ENCODE results near the gene MYH6. TPM values are rescaled to one million over a fixed set of nuclear protein-coding genes. Genes with fewer than 3 reads are reported as not detected.
"Not testable (repeated sequence)": the region's sequence is repeated elsewhere in the genome, so short reads cannot be mapped to it uniquely, and the experiment has no call there.

Gene MYH6
- total RNA-seq, 1 experiment from 2014 or later = 0.09 TPM

DNA sequence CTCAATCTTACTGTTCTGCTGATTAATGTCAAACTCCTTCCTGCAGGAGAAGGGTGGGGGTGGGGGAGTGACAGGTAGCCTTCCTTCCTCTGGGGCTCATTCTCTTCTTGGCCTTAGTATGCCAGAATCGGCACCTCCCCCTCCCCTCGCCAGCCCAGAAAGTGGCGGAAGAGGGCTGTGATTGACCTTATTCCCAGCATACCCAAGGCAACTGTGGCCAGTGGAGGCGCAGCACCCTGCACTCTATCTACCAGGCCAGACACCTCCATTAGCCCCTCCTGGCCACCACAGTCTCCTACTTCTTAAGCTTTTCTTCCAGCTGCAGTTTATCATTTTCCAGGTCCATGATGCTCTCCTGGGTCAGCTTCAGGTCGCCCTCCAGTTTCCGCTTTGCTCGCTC lies 15.5 kb downstream of the MYH6 start (continued):
- TF ChIP-seq, protein P1, sequence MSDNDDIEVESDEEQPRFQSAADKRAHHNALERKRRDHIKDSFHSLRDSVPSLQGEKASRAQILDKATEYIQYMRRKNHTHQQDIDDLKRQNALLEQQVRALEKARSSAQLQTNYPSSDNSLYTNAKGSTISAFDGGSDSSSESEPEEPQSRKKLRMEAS (CRISPR knock-in tag; IDR thresholded peaks at IDR 0.05) = no peak

DNA sequence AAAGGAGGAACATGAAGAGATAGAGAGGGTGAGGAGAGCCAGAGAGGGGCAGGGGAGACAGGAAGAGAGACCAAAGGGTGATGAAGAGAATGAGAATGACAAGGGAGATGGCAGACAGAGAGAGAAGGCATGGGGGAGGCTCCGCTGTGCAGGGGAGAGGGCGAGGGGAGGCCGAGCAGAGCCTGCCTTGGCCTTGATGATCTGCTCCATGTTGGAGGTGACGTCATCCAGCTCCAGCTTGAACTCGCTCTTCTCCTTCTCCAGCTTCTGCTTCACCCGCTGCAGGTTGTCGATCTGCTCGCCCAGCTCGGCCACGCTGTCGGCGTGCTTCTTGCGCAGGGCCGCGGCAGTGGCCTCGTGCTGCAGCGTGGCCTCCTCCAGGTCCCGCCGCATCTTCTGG lies 18.2 kb downstream of the MYH6 start:
- not testable (repeated sequence) for H3K9me3 Mint-ChIP-seq; DNase-seq (ENCODE audit: low spot score); ATAC-seq; H3K4me3 Mint-ChIP-seq; H3K27ac Mint-ChIP-seq; H3K36me3 Mint-ChIP-seq
- peaks cover 29% of the 10 kb centered on the region for H3K27me3 Mint-ChIP-seq (ENCODE audit: low read depth)
- peaks cover 17% of the 10 kb centered on the region for H3K4me1 Mint-ChIP-seq
- POLR2A ChIA-PET = interaction anchor here (1.6 kb wide), 1 partner anchor 13 kb away, joined by 4 read pairs; the partner anchor contains the start of gene CMTM5
- CTCF ChIA-PET = interaction anchor here (1.2 to 3.7 kb wide), 5 partner anchors 11 to 63 kb away, joined by 3 to 27 read pairs (median 6); partner anchors contain the start of gene CMTM5

DNA sequence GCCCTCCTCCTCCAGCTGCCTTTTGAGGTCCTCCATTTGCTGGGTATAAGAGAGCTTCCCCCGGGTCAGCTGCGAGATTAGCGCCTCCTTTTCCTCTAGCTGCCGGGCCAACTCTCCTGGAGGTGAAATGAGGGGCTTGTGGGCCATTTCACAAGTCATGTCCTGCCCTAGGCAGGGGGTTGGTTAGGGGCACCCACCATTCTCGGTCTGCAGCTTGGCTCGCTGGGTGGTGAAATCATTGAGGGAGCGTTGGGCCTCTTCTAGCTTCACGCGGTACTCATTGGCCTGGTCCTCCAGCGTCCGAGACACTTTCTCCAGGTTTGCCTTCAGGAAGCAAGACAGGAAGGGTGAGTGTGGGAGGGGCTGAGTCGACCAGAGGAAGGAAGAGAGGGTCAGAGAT lies 18.7 kb downstream of the MYH6 start:
- no peak for ATAC-seq
- no peak overlapping the region for H3K27ac Mint-ChIP-seq
- H3K4me3 Mint-ChIP-seq = no peak overlapping the region
- H3K36me3 Mint-ChIP-seq = no peaks in the 10 kb centered on the region
- peaks cover 5% of the 10 kb centered on the region for H3K9me3 Mint-ChIP-seq
- ChIA-PET POLR2A (interaction anchor here (1.6 kb wide), 1 partner anchor 13 kb away, joined by 4 read pairs; the partner anchor contains the start of gene CMTM5), CTCF (interaction anchor here (1.0 to 3.7 kb wide), 7 partner anchors 10 to 269 kb away, joined by 3 to 27 read pairs (median 6); partner anchors contain the start of gene CMTM5)
- DNase-seq (ENCODE audit: low spot score) = no peak
- peaks cover 17% of the 10 kb centered on the region for H3K4me1 Mint-ChIP-seq
- peaks cover 29% of the 10 kb centered on the region for H3K27me3 Mint-ChIP-seq (ENCODE audit: low read depth)
- TF ChIP-seq GABPB1 (CRISPR knock-in tag; IDR thresholded peaks at IDR 0.05) (no peak), SP1 (CRISPR knock-in tag; conservative IDR thresholded peaks at IDR 0.05) (no peak), ETV6 (CRISPR knock-in tag; IDR thresholded peaks at IDR 0.05) (no peak), TEAD1 (CRISPR knock-in tag; IDR thresholded peaks at IDR 0.05) (no peak), TP53 (CRISPR knock-in tag; IDR thresholded peaks at IDR 0.05) (no peak), ZNF263 (CRISPR knock-in tag; IDR thresholded peaks at IDR 0.05; ENCODE audit: low read depth) (no peak), RORB (CRISPR knock-in tag; IDR thresholded peaks at IDR 0.05) (no peak), ZNF671 (CRISPR knock-in tag; IDR thresholded peaks at IDR 0.05) (no peak)
- TF ChIP-seq, protein P2, sequence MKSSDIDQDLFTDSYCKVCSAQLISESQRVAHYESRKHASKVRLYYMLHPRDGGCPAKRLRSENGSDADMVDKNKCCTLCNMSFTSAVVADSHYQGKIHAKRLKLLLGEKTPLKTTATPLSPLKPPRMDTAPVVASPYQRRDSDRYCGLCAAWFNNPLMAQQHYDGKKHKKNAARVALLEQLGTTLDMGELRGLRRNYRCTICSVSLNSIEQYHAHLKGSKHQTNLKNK (CRISPR knock-in tag; IDR thresholded peaks at IDR 0.05) = no peak
- TF ChIP-seq, protein P3, sequence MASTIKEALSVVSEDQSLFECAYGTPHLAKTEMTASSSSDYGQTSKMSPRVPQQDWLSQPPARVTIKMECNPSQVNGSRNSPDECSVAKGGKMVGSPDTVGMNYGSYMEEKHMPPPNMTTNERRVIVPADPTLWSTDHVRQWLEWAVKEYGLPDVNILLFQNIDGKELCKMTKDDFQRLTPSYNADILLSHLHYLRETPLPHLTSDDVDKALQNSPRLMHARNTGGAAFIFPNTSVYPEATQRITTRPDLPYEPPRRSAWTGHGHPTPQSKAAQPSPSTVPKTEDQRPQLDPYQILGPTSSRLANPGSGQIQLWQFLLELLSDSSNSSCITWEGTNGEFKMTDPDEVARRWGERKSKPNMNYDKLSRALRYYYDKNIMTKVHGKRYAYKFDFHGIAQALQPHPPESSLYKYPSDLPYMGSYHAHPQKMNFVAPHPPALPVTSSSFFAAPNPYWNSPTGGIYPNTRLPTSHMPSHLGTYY (CRISPR knock-in tag; IDR thresholded peaks at IDR 0.05) = no peak
- TF ChIP-seq, protein P4, sequence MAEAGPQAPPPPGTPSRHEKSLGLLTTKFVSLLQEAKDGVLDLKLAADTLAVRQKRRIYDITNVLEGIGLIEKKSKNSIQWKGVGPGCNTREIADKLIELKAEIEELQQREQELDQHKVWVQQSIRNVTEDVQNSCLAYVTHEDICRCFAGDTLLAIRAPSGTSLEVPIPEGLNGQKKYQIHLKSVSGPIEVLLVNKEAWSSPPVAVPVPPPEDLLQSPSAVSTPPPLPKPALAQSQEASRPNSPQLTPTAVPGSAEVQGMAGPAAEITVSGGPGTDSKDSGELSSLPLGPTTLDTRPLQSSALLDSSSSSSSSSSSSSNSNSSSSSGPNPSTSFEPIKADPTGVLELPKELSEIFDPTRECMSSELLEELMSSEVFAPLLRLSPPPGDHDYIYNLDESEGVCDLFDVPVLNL (CRISPR knock-in tag; IDR thresholded peaks at IDR 0.05; ENCODE audit: borderline replicate concordance, low read depth) = no peak
- TF ChIP-seq, protein P5, sequence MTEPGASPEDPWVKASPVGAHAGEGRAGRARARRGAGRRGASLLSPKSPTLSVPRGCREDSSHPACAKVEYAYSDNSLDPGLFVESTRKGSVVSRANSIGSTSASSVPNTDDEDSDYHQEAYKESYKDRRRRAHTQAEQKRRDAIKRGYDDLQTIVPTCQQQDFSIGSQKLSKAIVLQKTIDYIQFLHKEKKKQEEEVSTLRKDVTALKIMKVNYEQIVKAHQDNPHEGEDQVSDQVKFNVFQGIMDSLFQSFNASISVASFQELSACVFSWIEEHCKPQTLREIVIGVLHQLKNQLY (CRISPR knock-in tag; IDR thresholded peaks at IDR 0.05) = no peak

DNA sequence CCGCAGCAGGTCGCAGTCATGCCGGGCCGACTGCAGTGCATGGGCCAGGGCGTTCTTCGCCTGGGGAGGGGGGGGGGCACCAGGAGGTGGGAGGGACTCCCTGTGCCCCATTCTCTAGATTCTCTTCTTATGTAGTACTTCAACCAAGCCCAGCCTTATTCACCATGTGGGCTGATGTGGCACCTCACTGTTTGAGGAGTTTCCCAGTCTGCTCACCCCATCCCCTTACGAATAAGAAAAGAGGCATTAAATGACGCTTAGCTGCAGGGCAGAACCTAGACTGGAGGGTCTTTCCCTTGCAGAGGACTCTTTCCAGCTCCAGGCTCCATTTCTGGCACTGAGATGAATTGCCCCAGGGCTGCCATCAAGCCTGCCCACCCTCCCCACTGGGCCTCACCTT lies 19.1 kb downstream of the MYH6 start:
- DNase-seq (ENCODE audit: low spot score) (no peak), ATAC-seq (peak; percentile 56)
- H3K27ac Mint-ChIP-seq = no peak overlapping the region
- peaks cover 5% of the 10 kb centered on the region for H3K9me3 Mint-ChIP-seq
- H3K4me3 Mint-ChIP-seq = no peak overlapping the region
- CTCF ChIA-PET = interaction anchor here (0.7 to 3.7 kb wide), 8 partner anchors 10 to 906 kb away, joined by 3 to 27 read pairs (median 6); partner anchors contain the start of gene CMTM5
- POLR2A ChIA-PET = interaction anchor here (1.6 kb wide), 1 partner anchor 12 kb away, joined by 4 read pairs; the partner anchor contains the start of gene CMTM5
- H3K4me1 Mint-ChIP-seq = peaks cover 17% of the 10 kb centered on the region
- H3K36me3 Mint-ChIP-seq = no peaks in the 10 kb centered on the region
- peaks cover 27% of the 10 kb centered on the region for H3K27me3 Mint-ChIP-seq (ENCODE audit: low read depth)
- TF ChIP-seq, protein P6, sequence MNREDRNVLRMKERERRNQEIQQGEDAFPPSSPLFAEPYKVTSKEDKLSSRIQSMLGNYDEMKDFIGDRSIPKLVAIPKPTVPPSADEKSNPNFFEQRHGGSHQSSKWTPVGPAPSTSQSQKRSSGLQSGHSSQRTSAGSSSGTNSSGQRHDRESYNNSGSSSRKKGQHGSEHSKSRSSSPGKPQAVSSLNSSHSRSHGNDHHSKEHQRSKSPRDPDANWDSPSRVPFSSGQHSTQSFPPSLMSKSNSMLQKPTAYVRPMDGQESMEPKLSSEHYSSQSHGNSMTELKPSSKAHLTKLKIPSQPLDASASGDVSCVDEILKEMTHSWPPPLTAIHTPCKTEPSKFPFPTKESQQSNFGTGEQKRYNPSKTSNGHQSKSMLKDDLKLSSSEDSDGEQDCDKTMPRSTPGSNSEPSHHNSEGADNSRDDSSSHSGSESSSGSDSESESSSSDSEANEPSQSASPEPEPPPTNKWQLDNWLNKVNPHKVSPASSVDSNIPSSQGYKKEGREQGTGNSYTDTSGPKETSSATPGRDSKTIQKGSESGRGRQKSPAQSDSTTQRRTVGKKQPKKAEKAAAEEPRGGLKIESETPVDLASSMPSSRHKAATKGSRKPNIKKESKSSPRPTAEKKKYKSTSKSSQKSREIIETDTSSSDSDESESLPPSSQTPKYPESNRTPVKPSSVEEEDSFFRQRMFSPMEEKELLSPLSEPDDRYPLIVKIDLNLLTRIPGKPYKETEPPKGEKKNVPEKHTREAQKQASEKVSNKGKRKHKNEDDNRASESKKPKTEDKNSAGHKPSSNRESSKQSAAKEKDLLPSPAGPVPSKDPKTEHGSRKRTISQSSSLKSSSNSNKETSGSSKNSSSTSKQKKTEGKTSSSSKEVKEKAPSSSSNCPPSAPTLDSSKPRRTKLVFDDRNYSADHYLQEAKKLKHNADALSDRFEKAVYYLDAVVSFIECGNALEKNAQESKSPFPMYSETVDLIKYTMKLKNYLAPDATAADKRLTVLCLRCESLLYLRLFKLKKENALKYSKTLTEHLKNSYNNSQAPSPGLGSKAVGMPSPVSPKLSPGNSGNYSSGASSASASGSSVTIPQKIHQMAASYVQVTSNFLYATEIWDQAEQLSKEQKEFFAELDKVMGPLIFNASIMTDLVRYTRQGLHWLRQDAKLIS (CRISPR knock-in tag; IDR thresholded peaks at IDR 0.05; ENCODE audit: borderline replicate concordance) = no peak
- TF ChIP-seq GABPB1 (CRISPR knock-in tag; IDR thresholded peaks at IDR 0.05) = no peak
- no peak for TF ChIP-seq EMX1 (CRISPR knock-in tag; IDR thresholded peaks at IDR 0.05)
- TF ChIP-seq, protein P7, sequence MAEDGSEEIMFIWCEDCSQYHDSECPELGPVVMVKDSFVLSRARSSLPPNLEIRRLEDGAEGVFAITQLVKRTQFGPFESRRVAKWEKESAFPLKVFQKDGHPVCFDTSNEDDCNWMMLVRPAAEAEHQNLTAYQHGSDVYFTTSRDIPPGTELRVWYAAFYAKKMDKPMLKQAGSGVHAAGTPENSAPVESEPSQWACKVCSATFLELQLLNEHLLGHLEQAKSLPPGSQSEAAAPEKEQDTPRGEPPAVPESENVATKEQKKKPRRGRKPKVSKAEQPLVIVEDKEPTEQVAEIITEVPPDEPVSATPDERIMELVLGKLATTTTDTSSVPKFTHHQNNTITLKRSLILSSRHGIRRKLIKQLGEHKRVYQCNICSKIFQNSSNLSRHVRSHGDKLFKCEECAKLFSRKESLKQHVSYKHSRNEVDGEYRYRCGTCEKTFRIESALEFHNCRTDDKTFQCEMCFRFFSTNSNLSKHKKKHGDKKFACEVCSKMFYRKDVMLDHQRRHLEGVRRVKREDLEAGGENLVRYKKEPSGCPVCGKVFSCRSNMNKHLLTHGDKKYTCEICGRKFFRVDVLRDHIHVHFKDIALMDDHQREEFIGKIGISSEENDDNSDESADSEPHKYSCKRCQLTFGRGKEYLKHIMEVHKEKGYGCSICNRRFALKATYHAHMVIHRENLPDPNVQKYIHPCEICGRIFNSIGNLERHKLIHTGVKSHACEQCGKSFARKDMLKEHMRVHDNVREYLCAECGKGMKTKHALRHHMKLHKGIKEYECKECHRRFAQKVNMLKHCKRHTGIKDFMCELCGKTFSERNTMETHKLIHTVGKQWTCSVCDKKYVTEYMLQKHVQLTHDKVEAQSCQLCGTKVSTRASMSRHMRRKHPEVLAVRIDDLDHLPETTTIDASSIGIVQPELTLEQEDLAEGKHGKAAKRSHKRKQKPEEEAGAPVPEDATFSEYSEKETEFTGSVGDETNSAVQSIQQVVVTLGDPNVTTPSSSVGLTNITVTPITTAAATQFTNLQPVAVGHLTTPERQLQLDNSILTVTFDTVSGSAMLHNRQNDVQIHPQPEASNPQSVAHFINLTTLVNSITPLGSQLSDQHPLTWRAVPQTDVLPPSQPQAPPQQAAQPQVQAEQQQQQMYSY (CRISPR knock-in tag; IDR thresholded peaks at IDR 0.05) = no peak
- TF ChIP-seq MXD4 (CRISPR knock-in tag; IDR thresholded peaks at IDR 0.05; ENCODE audit: borderline replicate concordance) = no peak
